ENCODE measurements around the gene CDK14. TPM values are rescaled to one million over a fixed set of nuclear protein-coding genes. Genes with fewer than 3 reads are reported as not detected.

Gene CDK14
- total RNA-seq, 2 donors from 2014 or later = 10.8 to 14.6 TPM

GRCh38 chr7:90839316-90839715, 243.2 kb downstream of the CDK14 start:
- ATAC-seq (ENCODE audit: insufficient number of reproducible peaks, low FRiP score, low read depth) = no peak
- H3K27ac ChIP-seq = no peak overlapping the region
- no peak overlapping the region for H3K4me3 ChIP-seq
- TF ChIP-seq CTCF (IDR thresholded peaks at IDR 0.05) = no peak
- H3K27me3 ChIP-seq (replicated peaks; ENCODE audit: insufficient read depth) = no peaks in the 10 kb centered on the region
- no peak for DNase-seq (ENCODE audit: low spot score)
- H3K4me1 ChIP-seq (ENCODE audit: control insufficient read depth in 1 of 2, low read depth in 2 of 2) = peaks cover 0 to 6% of the 10 kb centered on the region in 2 donors
- no peaks in the 10 kb centered on the region for H3K36me3 ChIP-seq
- peaks cover 3% of the 10 kb centered on the region for H3K9me3 ChIP-seq

GRCh38 chr7:90839727-90840291, 243.7 kb downstream of the CDK14 start:
- H3K9me3 ChIP-seq = peaks cover 3% of the 10 kb centered on the region
- H3K4me1 ChIP-seq (ENCODE audit: control insufficient read depth in 1 of 2, low read depth in 2 of 2) = peaks cover 0 to 6% of the 10 kb centered on the region in 2 donors
- TF ChIP-seq CTCF (IDR thresholded peaks at IDR 0.05) = no peak
- H3K36me3 ChIP-seq = no peaks in the 10 kb centered on the region
- no peaks in the 10 kb centered on the region for H3K27me3 ChIP-seq (replicated peaks; ENCODE audit: insufficient read depth)
- H3K4me3 ChIP-seq = no peak overlapping the region
- H3K27ac ChIP-seq = no peak overlapping the region
- ATAC-seq (ENCODE audit: insufficient number of reproducible peaks, low FRiP score, low read depth) (no peak), DNase-seq (ENCODE audit: low spot score) (no peak)

- H3K27ac ChIP-seq = no peak overlapping the region
- DNase-seq (ENCODE audit: low spot score) = no peak
- peaks cover 0 to 6% of the 10 kb centered on the region in 2 donors for H3K4me1 ChIP-seq (ENCODE audit: control insufficient read depth in 1 of 2, low read depth in 2 of 2)
- no peaks in the 10 kb centered on the region for H3K36me3 ChIP-seq
- no peak for TF ChIP-seq CTCF (IDR thresholded peaks at IDR 0.05)
- ATAC-seq (ENCODE audit: insufficient number of reproducible peaks, low FRiP score, low read depth) = no peak
- no peaks in the 10 kb centered on the region for H3K27me3 ChIP-seq (replicated peaks; ENCODE audit: insufficient read depth)
- H3K9me3 ChIP-seq = peaks cover 3% of the 10 kb centered on the region
- no peak overlapping the region for H3K4me3 ChIP-seq
Measured at GRCh38 chr7:90841759-90842429, 245.8 kb downstream of the CDK14 start.

- no peak for TF ChIP-seq CTCF (IDR thresholded peaks at IDR 0.05)
- no peak for ATAC-seq (ENCODE audit: insufficient number of reproducible peaks, low FRiP score, low read depth)
- H3K27ac ChIP-seq = no peak overlapping the region
Measured at GRCh38 chr7:90842430-90842788, 246.3 kb downstream of the CDK14 start.

GRCh38 chr7:90843472-90843871, 247.4 kb downstream of the CDK14 start:
- DNase-seq (ENCODE audit: low spot score) = no peak
- H3K9me3 ChIP-seq = peaks cover 3% of the 10 kb centered on the region
- no peaks in the 10 kb centered on the region for H3K27me3 ChIP-seq (replicated peaks; ENCODE audit: insufficient read depth)
- no peak for TF ChIP-seq CTCF (IDR thresholded peaks at IDR 0.05)
- H3K27ac ChIP-seq = no peak overlapping the region
- H3K36me3 ChIP-seq = no peaks in the 10 kb centered on the region
- no peak overlapping the region for H3K4me3 ChIP-seq
- no peak for ATAC-seq (ENCODE audit: insufficient number of reproducible peaks, low FRiP score, low read depth)
- H3K4me1 ChIP-seq (ENCODE audit: control insufficient read depth in 1 of 2, low read depth in 2 of 2) = peaks cover 0 to 6% of the 10 kb centered on the region in 2 donors

More at GRCh38 chr7:90842430-90842788, 246.3 kb downstream of the CDK14 start:
- H3K36me3 ChIP-seq = no peaks in the 10 kb centered on the region
- peaks cover 0 to 6% of the 10 kb centered on the region in 2 donors for H3K4me1 ChIP-seq (ENCODE audit: control insufficient read depth in 1 of 2, low read depth in 2 of 2)
- no peaks in the 10 kb centered on the region for H3K27me3 ChIP-seq (replicated peaks; ENCODE audit: insufficient read depth)
- DNase-seq (ENCODE audit: low spot score) = no peak
- H3K4me3 ChIP-seq = no peak overlapping the region
- peaks cover 3% of the 10 kb centered on the region for H3K9me3 ChIP-seq

All from thoracic aorta (tissue), 2 donors.